HepG2 (cell line): ENCODE data around the gene NTN4. TPM values are rescaled to one million over a fixed set of nuclear protein-coding genes. Genes with fewer than 3 reads are reported as not detected.

Experiments used
- ATF7 ChIP-seq, 2 experiments: fragments of 450-650 bp in 1 of 2; sonication (generic) in 1 of 2; formaldehyde crosslinking in 1 of 2; IDR thresholded peaks; 2 replicates each; pipeline versions ENCODE4 v1.4.0 to v1.6.1; 2016 to 2020; ENCODE audit warnings: antibody characterized with exemption in 1 of 2, mild to moderate bottlenecking in 1 of 2, missing genetic modification reagents in 1 of 2
- CEBPB ChIP-seq: IDR thresholded peaks from 2 replicates; pipeline ENCODE4 v1.6.1; 2011; ENCODE audit warnings: low read depth, low read length, improper control_type of control experiment, borderline replicate concordance
- EP300 ChIP-seq, 3 experiments: sonication (generic) in 1 of 3; formaldehyde crosslinking in 1 of 3; IDR thresholded peaks; 2 replicates each; pipeline versions ENCODE4 v1.5.1 to v1.6.1; 2011 to 2020; ENCODE audit warnings: low read depth in 2 of 3, low read length in 2 of 3, borderline replicate concordance in 1 of 3, improper control_type of control experiment in 1 of 3, mild to moderate bottlenecking in 1 of 3, missing genetic modification reagents in 1 of 3, moderate library complexity in 1 of 3
- ESRRA ChIP-seq: sonication (generic); formaldehyde crosslinking; IDR thresholded peaks from 2 replicates; pipeline ENCODE4 v1.5.1; 2020; ENCODE audit warnings: mild to moderate bottlenecking, low read depth, missing genetic modification reagents
- FOSL1 ChIP-seq: sonication (generic); formaldehyde crosslinking; IDR thresholded peaks from 2 replicates; pipeline ENCODE4 v1.9.0; 2021; ENCODE audit warnings: missing genetic modification reagents, borderline replicate concordance
- GABPB1 ChIP-seq: IDR thresholded peaks from 2 replicates; pipeline ENCODE4 v1.6.1; 2016; ENCODE audit warnings: mild to moderate bottlenecking, missing genetic modification reagents, moderate library complexity, missing compliant biosample characterization
- HNRNPUL1 ChIP-seq: fragments of 200-400 bp; formaldehyde crosslinking; IDR thresholded peaks from 2 replicates; pipeline ENCODE4 v1.6.1; 2017; ENCODE audit warnings: low read depth, mild to moderate bottlenecking, low read length, moderate library complexity
- NR2C2 ChIP-seq: sonication (generic); formaldehyde crosslinking; IDR thresholded peaks from 2 replicates; pipeline ENCODE4 v1.4.0; 2020; ENCODE audit warnings: missing genetic modification reagents, mild to moderate bottlenecking, moderate library complexity, borderline replicate concordance
- POGZ ChIP-seq: sonication (generic); formaldehyde crosslinking; IDR thresholded peaks from 2 replicates; pipeline ENCODE4 v1.4.0; 2020; ENCODE audit warnings: mild to moderate bottlenecking, missing genetic modification reagents
- POLR2G ChIP-seq: fragments of 200-400 bp; formaldehyde crosslinking; IDR thresholded peaks from 2 replicates; pipeline ENCODE4 v1.6.1; 2018; ENCODE audit warnings: mild to moderate bottlenecking, low read depth, low read length, moderate library complexity
- RBFOX2 ChIP-seq: fragments of 200-400 bp; formaldehyde crosslinking; IDR thresholded peaks from 2 replicates; pipeline ENCODE4 v1.6.1; 2017; ENCODE audit warnings: low read depth, mild to moderate bottlenecking, low read length
- RBM22 ChIP-seq: fragments of 200-400 bp; formaldehyde crosslinking; optimal IDR thresholded peaks from 2 replicates; pipeline ENCODE3; 2017; ENCODE audit warnings: mild to moderate bottlenecking, low read length, moderate library complexity
- RXRA ChIP-seq: sonication (generic); formaldehyde crosslinking; IDR thresholded peaks from 2 replicates; pipeline ENCODE4 v1.5.1; 2020; ENCODE audit warnings: missing genetic modification reagents
- SIX1 ChIP-seq: sonication (generic); formaldehyde crosslinking; IDR thresholded peaks from 2 replicates; pipeline ENCODE4 v1.4.0; 2020; ENCODE audit warnings: missing genetic modification reagents, borderline replicate concordance
- SSRP1 ChIP-seq: IDR thresholded peaks from 2 replicates; pipeline ENCODE4 v1.6.1; 2016; ENCODE audit warnings: control low read depth
- TBP ChIP-seq: sonication (generic); formaldehyde crosslinking; IDR thresholded peaks from 2 replicates; pipeline ENCODE4 v1.5.0; 2020; ENCODE audit warnings: missing genetic modification reagents
- TP53 ChIP-seq: sonication (generic); formaldehyde crosslinking; conservative IDR thresholded peaks from 2 replicates; pipeline ENCODE4 v1.4.0; 2020; ENCODE audit warnings: missing genetic modification reagents
- ZBTB8A ChIP-seq: sonication (generic); formaldehyde crosslinking; IDR thresholded peaks from 2 replicates; pipeline ENCODE4 v1.4.0; 2020; ENCODE audit warnings: mild to moderate bottlenecking, low read depth, missing genetic modification reagents, borderline replicate concordance
- ZNF101 ChIP-seq: sonication (generic); formaldehyde crosslinking; IDR thresholded peaks from 2 replicates; pipeline ENCODE4 v1.4.0; 2020; ENCODE audit warnings: mild to moderate bottlenecking, low read depth, missing genetic modification reagents, borderline replicate concordance
- ZNF652 ChIP-seq: IDR thresholded peaks from 2 replicates; pipeline ENCODE4 v1.6.1; 2016; ENCODE audit warnings: low read depth, borderline replicate concordance
- ZNF777 ChIP-seq: sonication (generic); formaldehyde crosslinking; IDR thresholded peaks from 2 replicates; pipeline ENCODE4 v1.4.0; 2020; ENCODE audit warnings: missing genetic modification reagents
- polyA plus RNA-seq, 8 experiments: library from polyadenylated mRNA; depleted of rRNA in 3 of 8; stranded (reverse) in 7 of 8; unstranded in 1 of 8; fragments of >200 nt; fragmentation: Illumina TruSeq in 4 of 8; extraction: Trizol in 4 of 8; gene quantifications; 2 replicates each; pipeline versions ENCODE4 v1.2.1 to v1.2.3, GENCODE V29; 2011 to 2016; ENCODE audit warnings: low read depth in 4 of 8, missing spikeins in 1 of 8, mixed read lengths in 1 of 8; ENCODE audit not compliant: insufficient read depth in 1 of 8
- total RNA-seq, 5 experiments: library from RNA; depleted of rRNA; stranded (reverse); fragments of >200 nt; fragmentation: Illumina TruSeq; extraction: Trizol; gene quantifications; 2 replicates each; pipeline ENCODE4 v1.2.3, GENCODE V29; 2016; ENCODE audit warnings: low read depth in 1 of 5
- TF ChIP-seq, protein P1 (sequence below): sonication (generic); formaldehyde crosslinking; IDR thresholded peaks from 2 replicates; pipeline ENCODE4 v1.5.1; 2020; ENCODE audit warnings: mild to moderate bottlenecking, missing genetic modification reagents, borderline replicate concordance
- TF ChIP-seq, protein P2 (sequence below): IDR thresholded peaks from 2 replicates; pipeline ENCODE4 v1.6.1; 2016; ENCODE audit warnings: missing compliant biosample characterization, missing genetic modification reagents, borderline replicate concordance

NTN4 gene
- total and polyA plus RNA-seq, 2 of the 13 experiments (the other 11 are each of a cell fraction or from before 2014, with no cell fraction given) = 7.8 to 11.5 TPM

- TF ChIP-seq, protein P1, sequence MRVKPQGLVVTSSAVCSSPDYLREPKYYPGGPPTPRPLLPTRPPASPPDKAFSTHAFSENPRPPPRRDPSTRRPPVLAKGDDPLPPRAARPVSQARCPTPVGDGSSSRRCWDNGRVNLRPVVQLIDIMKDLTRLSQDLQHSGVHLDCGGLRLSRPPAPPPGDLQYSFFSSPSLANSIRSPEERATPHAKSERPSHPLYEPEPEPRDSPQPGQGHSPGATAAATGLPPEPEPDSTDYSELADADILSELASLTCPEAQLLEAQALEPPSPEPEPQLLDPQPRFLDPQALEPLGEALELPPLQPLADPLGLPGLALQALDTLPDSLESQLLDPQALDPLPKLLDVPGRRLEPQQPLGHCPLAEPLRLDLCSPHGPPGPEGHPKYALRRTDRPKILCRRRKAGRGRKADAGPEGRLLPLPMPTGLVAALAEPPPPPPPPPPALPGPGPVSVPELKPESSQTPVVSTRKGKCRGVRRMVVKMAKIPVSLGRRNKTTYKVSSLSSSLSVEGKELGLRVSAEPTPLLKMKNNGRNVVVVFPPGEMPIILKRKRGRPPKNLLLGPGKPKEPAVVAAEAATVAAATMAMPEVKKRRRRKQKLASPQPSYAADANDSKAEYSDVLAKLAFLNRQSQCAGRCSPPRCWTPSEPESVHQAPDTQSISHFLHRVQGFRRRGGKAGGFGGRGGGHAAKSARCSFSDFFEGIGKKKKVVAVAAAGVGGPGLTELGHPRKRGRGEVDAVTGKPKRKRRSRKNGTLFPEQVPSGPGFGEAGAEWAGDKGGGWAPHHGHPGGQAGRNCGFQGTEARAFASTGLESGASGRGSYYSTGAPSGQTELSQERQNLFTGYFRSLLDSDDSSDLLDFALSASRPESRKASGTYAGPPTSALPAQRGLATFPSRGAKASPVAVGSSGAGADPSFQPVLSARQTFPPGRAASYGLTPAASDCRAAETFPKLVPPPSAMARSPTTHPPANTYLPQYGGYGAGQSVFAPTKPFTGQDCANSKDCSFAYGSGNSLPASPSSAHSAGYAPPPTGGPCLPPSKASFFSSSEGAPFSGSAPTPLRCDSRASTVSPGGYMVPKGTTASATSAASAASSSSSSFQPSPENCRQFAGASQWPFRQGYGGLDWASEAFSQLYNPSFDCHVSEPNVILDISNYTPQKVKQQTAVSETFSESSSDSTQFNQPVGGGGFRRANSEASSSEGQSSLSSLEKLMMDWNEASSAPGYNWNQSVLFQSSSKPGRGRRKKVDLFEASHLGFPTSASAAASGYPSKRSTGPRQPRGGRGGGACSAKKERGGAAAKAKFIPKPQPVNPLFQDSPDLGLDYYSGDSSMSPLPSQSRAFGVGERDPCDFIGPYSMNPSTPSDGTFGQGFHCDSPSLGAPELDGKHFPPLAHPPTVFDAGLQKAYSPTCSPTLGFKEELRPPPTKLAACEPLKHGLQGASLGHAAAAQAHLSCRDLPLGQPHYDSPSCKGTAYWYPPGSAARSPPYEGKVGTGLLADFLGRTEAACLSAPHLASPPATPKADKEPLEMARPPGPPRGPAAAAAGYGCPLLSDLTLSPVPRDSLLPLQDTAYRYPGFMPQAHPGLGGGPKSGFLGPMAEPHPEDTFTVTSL (CRISPR knock-in tag) = 0 out of 2 replicates have a peak, but pooled peaks have one; percentile 64
- TF ChIP-seq ATF7 (IDR thresholded peaks at IDR 0.05) = no peak
- TF ChIP-seq ATF7 (CRISPR knock-in tag; IDR thresholded peaks at IDR 0.05) = no peak
- TF ChIP-seq RBFOX2 = no peak
- no peak for TF ChIP-seq ZNF101
- TF ChIP-seq CEBPB = no peak
- no peak for TF ChIP-seq POLR2G
- TF ChIP-seq, protein P2, sequence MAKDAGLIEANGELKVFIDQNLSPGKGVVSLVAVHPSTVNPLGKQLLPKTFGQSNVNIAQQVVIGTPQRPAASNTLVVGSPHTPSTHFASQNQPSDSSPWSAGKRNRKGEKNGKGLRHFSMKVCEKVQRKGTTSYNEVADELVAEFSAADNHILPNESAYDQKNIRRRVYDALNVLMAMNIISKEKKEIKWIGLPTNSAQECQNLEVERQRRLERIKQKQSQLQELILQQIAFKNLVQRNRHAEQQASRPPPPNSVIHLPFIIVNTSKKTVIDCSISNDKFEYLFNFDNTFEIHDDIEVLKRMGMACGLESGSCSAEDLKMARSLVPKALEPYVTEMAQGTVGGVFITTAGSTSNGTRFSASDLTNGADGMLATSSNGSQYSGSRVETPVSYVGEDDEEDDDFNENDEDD (CRISPR knock-in tag) = no peak
- TF ChIP-seq ESRRA (CRISPR knock-in tag) = no peak
- TF ChIP-seq ZNF652 (CRISPR knock-in tag) = peak; percentile 16; the same call in 1 of the 2 replicates
- no peak for TF ChIP-seq ZNF777 (CRISPR knock-in tag)
- no peak for TF ChIP-seq TP53 (CRISPR knock-in tag)
- TF ChIP-seq FOSL1 (CRISPR knock-in tag) = no peak
- TF ChIP-seq POGZ (CRISPR knock-in tag) = peak; percentile 63; the same call in 1 of the 2 replicates
- TF ChIP-seq EP300 (IDR thresholded peaks at IDR 0.05; ENCODE audit: low read depth in 2 of 2, low read length in 2 of 2) = peak in 1 of 2 experiments; percentile 87; a peak in 1 of 4 replicates
- peak; percentile 80; the same call in 1 of the 2 replicates for TF ChIP-seq EP300 (CRISPR knock-in tag; IDR thresholded peaks at IDR 0.05; ENCODE audit: borderline replicate concordance)
- TF ChIP-seq SIX1 (CRISPR knock-in tag) = no peak; the same call in 1 of the 2 replicates
- TF ChIP-seq HNRNPUL1 = no peak
- TF ChIP-seq ZBTB8A (CRISPR knock-in tag) = no peak
- TF ChIP-seq TBP (CRISPR knock-in tag) = no peak
- TF ChIP-seq RXRA (CRISPR knock-in tag) = peak; percentile 54; the same call in 1 of the 2 replicates
- no peak for TF ChIP-seq SSRP1 (CRISPR knock-in tag)
- TF ChIP-seq RBM22 = no peak
- TF ChIP-seq NR2C2 = peak; percentile 39; the same call in 1 of the 2 replicates
- no peak for TF ChIP-seq GABPB1
Observed at GRCh38 chr12:95738024-95738611, 52.4 kb downstream of the NTN4 start (continued).
